HFFc6 (cell line): ENCODE measurements around the gene ZNF507. TPM values are rescaled to one million over a fixed set of nuclear protein-coding genes. Genes with fewer than 3 reads are reported as not detected.

Experiments
- DNase-seq: peaks from one replicate; pipeline ENCODE4 v3.0.0-alpha.2; 2018
- H3K27ac Mint-ChIP-seq: 2 replicates; pipeline ENCODE4 v1.8.0; 2020; ENCODE audit warnings: mild to moderate bottlenecking, mixed read lengths
- H3K27me3 Mint-ChIP-seq: 2 replicates; pipeline ENCODE4 v1.8.0; 2021; ENCODE audit warnings: mild to moderate bottlenecking, moderate library complexity, mixed read lengths; ENCODE audit not compliant: insufficient read depth
- H3K36me3 Mint-ChIP-seq: 2 replicates; pipeline ENCODE4 v1.8.0; 2021; ENCODE audit warnings: low read depth, mixed read lengths
- H3K4me1 Mint-ChIP-seq: 2 replicates; pipeline ENCODE4 v1.8.0; 2020; ENCODE audit warnings: low read depth, mixed read lengths
- H3K4me3 Mint-ChIP-seq: 2 replicates; pipeline ENCODE4 v1.8.0; 2020; ENCODE audit warnings: mild to moderate bottlenecking, moderate library complexity, mixed read lengths
- H3K9me3 Mint-ChIP-seq: 2 replicates; pipeline ENCODE4 v1.8.0; 2020; ENCODE audit warnings: mild to moderate bottlenecking, mixed read lengths
- CTCF ChIP-seq: fragments of 200-600 bp; sonication (generic); IDR thresholded peaks from 2 replicates; pipeline ENCODE4 v1.5.0; 2021; ENCODE audit warnings: antibody characterized with exemption, mild to moderate bottlenecking
- total RNA-seq, 6 experiments: library from RNA; stranded (reverse); fragmentation: NEBNext Ultra II Directional; extraction: Animal tissue kit (Norgen Biotek cat#: 25700); gene quantifications; 2 replicates in 1 of 6; 3 replicates in 5 of 6; pipeline ENCODE4 v1.2.3, GENCODE V29; 2021

ZNF507 gene
- total RNA-seq, 6 experiments from 2014 or later = 13.0 to 18.3 (median 16.0) TPM

DNA sequence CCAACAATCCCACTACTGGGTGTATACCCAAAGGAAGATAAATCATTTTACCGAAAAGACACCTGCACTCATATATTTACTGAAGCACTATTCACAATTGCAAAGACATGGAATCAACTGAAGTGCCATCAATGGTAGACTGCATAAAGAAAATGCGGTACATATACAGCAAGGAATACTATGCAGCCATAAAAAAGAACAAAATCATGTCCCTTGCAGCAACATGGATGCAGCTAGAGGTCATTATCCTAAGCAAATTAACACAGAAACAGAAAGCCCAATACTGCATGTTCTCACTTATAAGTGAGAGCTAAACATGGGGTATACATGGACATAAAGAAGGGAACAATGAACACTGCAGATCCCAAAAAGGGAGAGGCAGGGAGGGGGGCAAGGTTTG, 2.7 kb upstream of the ZNF507 start:
- Mint-ChIP-seq H3K27ac (no peak overlapping the region), H3K36me3 (peaks cover 5% of the 10 kb centered on the region; the same call in 1 of the 2 replicates), H3K4me1 (peaks cover 24% of the 10 kb centered on the region), H3K4me3 (no peak overlapping the region), H3K27me3 (peaks cover 8% of the 10 kb centered on the region), H3K9me3 (no peaks in the 10 kb centered on the region)
- no peak for TF ChIP-seq CTCF
- DNase-seq = no peak

- no peak for TF ChIP-seq CTCF
- H3K36me3 Mint-ChIP-seq = peaks cover 6% of the 10 kb centered on the region
- H3K4me1 Mint-ChIP-seq = peaks cover 26% of the 10 kb centered on the region
- H3K9me3 Mint-ChIP-seq = no peaks in the 10 kb centered on the region
- H3K27ac Mint-ChIP-seq = no peak overlapping the region
- H3K4me3 Mint-ChIP-seq = peak overlapping the region; percentile 32; the same call in 1 of the 2 replicates
- DNase-seq = no peak
- peaks cover 8% of the 10 kb centered on the region for H3K27me3 Mint-ChIP-seq
These were observed 1.7 kb upstream of the ZNF507 start for GRCh38 chr19:32343550-32344262.

DNA sequence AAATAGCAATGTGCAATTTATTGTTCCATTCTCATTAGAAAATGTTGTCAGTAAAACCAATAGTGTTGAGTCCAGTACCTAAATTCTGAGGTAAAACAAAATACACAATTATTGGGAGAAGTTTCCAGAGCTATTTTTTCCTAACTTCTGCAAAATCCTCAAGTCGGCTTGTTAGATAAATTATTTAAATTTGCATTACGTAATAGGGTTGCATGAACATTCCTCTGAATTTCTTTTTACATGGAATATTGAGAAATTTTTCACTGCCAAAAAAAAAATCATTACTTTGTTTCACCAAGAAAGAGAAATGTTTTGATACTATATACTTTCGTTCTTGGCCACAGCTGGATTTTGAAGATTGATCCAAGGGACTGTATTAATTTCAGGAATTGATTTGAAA, 1.5 kb downstream of the ZNF507 start:
- TF ChIP-seq CTCF = no peak
- H3K4me3 Mint-ChIP-seq = peak overlapping the region; percentile 96
- peaks cover 58% of the 10 kb centered on the region for H3K4me1 Mint-ChIP-seq
- H3K27me3 Mint-ChIP-seq = peaks cover under 1% of the 10 kb centered on the region; the same call in 1 of the 2 replicates
- no peak overlapping the region for H3K27ac Mint-ChIP-seq
- no peaks in the 10 kb centered on the region for H3K9me3 Mint-ChIP-seq
- no peak for DNase-seq
- H3K36me3 Mint-ChIP-seq = peaks cover 24% of the 10 kb centered on the region

GRCh38 chr19:32347573-32347972, 2.2 kb downstream of the ZNF507 start:
- H3K27me3 Mint-ChIP-seq = no peaks in the 10 kb centered on the region
- TF ChIP-seq CTCF = no peak
- no peak overlapping the region for H3K27ac Mint-ChIP-seq
- H3K4me1 Mint-ChIP-seq = peaks cover 64% of the 10 kb centered on the region
- H3K4me3 Mint-ChIP-seq = peak overlapping the region; percentile 96; the same call in 1 of the 2 replicates
- no peak for DNase-seq
- peaks cover 29% of the 10 kb centered on the region for H3K36me3 Mint-ChIP-seq
- H3K9me3 Mint-ChIP-seq = no peaks in the 10 kb centered on the region

DNA sequence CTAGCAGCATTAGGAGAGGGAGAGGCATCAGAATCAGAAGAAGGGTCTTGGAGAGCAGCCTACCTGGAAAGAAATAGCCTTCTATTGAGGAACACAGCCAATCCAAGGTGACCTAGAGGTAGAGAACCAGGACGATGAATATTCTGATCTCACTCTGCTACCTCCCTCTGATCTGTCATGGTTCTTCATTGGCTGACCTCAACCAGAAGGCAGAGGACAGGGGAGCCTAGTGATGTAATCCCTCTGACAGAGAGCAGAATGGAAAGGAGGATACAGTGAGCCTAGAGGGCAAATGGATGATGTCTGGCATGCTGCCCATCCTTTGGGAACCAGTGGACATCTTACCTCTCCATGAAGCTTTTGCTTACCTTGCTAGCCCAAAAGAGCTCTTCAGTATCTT, 3.6 kb downstream of the ZNF507 start:
- peaks cover 59% of the 10 kb centered on the region for H3K4me1 Mint-ChIP-seq
- H3K4me3 Mint-ChIP-seq = no peak overlapping the region
- no peak for TF ChIP-seq CTCF
- H3K9me3 Mint-ChIP-seq = no peaks in the 10 kb centered on the region
- DNase-seq = no peak
- H3K27me3 Mint-ChIP-seq = no peaks in the 10 kb centered on the region
- H3K36me3 Mint-ChIP-seq = peaks cover 42% of the 10 kb centered on the region
- H3K27ac Mint-ChIP-seq = no peak overlapping the region
